HUES64 (cell line): ENCODE results near the gene RET.

ENCODE experiments used
- H3K27ac ChIP-seq: 2 replicates; pipeline ENCODE4 v1.7.0; 2013; ENCODE audit warnings: low read depth, low read length, inconsistent platforms
- H3K27me3 ChIP-seq: 2 replicates; pipeline ENCODE4 v1.6.1; 2013; ENCODE audit warnings: mild to moderate bottlenecking, low read length; ENCODE audit not compliant: insufficient read depth
- H3K36me3 ChIP-seq: 2 replicates; pipeline ENCODE4 v1.6.1; 2013; ENCODE audit warnings: mild to moderate bottlenecking, low read length; ENCODE audit not compliant: insufficient read depth
- H3K4me1 ChIP-seq: 2 replicates; pipeline ENCODE4 v1.6.1; 2013; ENCODE audit warnings: mild to moderate bottlenecking, low read length, moderate library complexity; ENCODE audit not compliant: insufficient read depth
- H3K4me3 ChIP-seq: 2 replicates; pipeline ENCODE4 v1.5.1; 2013; ENCODE audit warnings: mild to moderate bottlenecking, low read length, moderate library complexity
- H3K9ac ChIP-seq: 2 replicates; pipeline ENCODE4 v1.6.1; 2013; ENCODE audit warnings: mild to moderate bottlenecking, low read depth, low read length
- H3K9me3 ChIP-seq: 2 replicates; pipeline ENCODE4 v1.6.1; 2013; ENCODE audit warnings: low read depth, low read length; ENCODE audit not compliant: insufficient read depth
- WGBS: fragments of 150-250, 120-280 bp; methylation state at CpG from one replicate; pipeline ENCODE4 v1.1.7; 2013; ENCODE audit warnings: missing lambda C conversion rate; 5-methylcytosine and 5-hydroxymethylcytosine counted together

The RET gene

GRCh38 chr10:43114088-43114742, 37.3 kb downstream of the RET start:
- 92% methylated on average over 24 of the region's 24 CpGs for WGBS
- Histone ChIP-seq H3K27ac (no peak overlapping the region), H3K4me3 (no peak overlapping the region), H3K9me3 (no peaks in the 10 kb centered on the region), H3K36me3 (no peaks in the 10 kb centered on the region), H3K4me1 (no peaks in the 10 kb centered on the region), H3K9ac (no peak overlapping the region), H3K27me3 (no peaks in the 10 kb centered on the region)

- H3K27ac ChIP-seq, result no peak overlapping the region
- 88% methylated on average over 17 of the region's 17 CpGs for WGBS
- H3K9ac ChIP-seq, result no peak overlapping the region
- H3K4me3 ChIP-seq, result no peak overlapping the region
- H3K36me3 ChIP-seq, result no peaks in the 10 kb centered on the region
- H3K27me3 ChIP-seq, result no peaks in the 10 kb centered on the region
- no peaks in the 10 kb centered on the region for H3K9me3 ChIP-seq
- no peaks in the 10 kb centered on the region for H3K4me1 ChIP-seq
Measured at GRCh38 chr10:43114743-43115611, 38.1 kb downstream of the RET start.

DNA sequence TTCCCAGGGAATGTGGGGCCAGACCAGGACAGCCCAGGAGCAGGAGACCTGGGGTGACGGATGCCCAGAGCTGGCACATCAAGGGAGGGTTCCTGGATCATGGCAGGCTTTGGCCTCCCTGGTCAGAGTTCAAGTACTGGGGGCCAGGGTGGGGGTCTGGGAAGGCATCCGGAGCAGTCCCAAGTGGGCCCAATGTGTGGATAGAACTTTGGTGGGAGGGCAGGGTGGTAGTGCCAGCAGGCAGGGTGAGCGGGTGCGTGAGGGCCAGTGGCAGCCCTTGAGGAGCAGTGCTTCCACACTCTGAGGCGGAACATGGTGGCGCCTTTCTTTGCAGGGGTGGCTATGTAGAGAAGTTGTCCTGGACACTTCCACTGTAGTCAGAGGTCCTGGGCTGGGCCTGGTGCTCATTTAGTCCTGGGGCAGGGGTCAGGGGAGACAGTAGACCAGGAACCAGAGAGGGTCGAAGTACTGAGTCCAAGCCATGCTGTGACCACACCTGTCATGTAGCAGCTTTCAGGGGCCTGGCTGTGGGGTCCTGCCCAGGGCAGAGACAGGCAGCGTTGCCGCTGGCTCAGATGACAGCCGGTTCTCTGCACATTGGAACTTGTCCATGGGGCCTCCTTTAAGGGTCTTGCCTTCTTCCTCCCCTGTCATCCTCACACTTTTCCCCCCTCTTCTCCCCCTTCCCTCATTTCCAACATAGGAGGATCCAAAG, 39.2 kb downstream of the RET start:
- H3K9ac ChIP-seq, result no peak overlapping the region
- no peak overlapping the region for H3K27ac ChIP-seq
- WGBS, result 93% methylated on average over 10 of the region's 10 CpGs
- no peaks in the 10 kb centered on the region for H3K4me1 ChIP-seq
- no peaks in the 10 kb centered on the region for H3K9me3 ChIP-seq
- no peaks in the 10 kb centered on the region for H3K27me3 ChIP-seq
- no peaks in the 10 kb centered on the region for H3K36me3 ChIP-seq
- no peak overlapping the region for H3K4me3 ChIP-seq

GRCh38 chr10:43116596-43116995, 39.7 kb downstream of the RET start:
- Histone ChIP-seq H3K4me1 (no peaks in the 10 kb centered on the region), H3K36me3 (no peaks in the 10 kb centered on the region), H3K4me3 (no peak overlapping the region), H3K9ac (no peak overlapping the region), H3K27me3 (no peaks in the 10 kb centered on the region), H3K27ac (no peak overlapping the region), H3K9me3 (no peaks in the 10 kb centered on the region)
- WGBS, result 95% methylated on average over 10 of the region's 10 CpGs

GRCh38 chr10:43117031-43117776, 40.3 kb downstream of the RET start:
- no peak overlapping the region for H3K9ac ChIP-seq
- no peaks in the 10 kb centered on the region for H3K9me3 ChIP-seq
- no peak overlapping the region for H3K27ac ChIP-seq
- no peak overlapping the region for H3K4me3 ChIP-seq
- H3K36me3 ChIP-seq, result no peaks in the 10 kb centered on the region
- WGBS, result 82% methylated on average over 9 of the region's 9 CpGs
- no peaks in the 10 kb centered on the region for H3K4me1 ChIP-seq
- no peaks in the 10 kb centered on the region for H3K27me3 ChIP-seq

- Histone ChIP-seq H3K27ac (no peak overlapping the region), H3K27me3 (no peaks in the 10 kb centered on the region), H3K4me1 (no peaks in the 10 kb centered on the region), H3K9ac (no peak overlapping the region), H3K4me3 (no peak overlapping the region), H3K9me3 (no peaks in the 10 kb centered on the region), H3K36me3 (no peaks in the 10 kb centered on the region)
- WGBS, result 93% methylated on average over 18 of the region's 18 CpGs
Measured at GRCh38 chr10:43117777-43118583, 41.1 kb downstream of the RET start.

GRCh38 chr10:43118631-43119415, 42.0 kb downstream of the RET start:
- H3K27me3 ChIP-seq, result no peaks in the 10 kb centered on the region
- no peaks in the 10 kb centered on the region for H3K36me3 ChIP-seq
- no peaks in the 10 kb centered on the region for H3K9me3 ChIP-seq
- H3K9ac ChIP-seq, result no peak overlapping the region
- no peak overlapping the region for H3K27ac ChIP-seq
- H3K4me1 ChIP-seq, result no peaks in the 10 kb centered on the region
- no peak overlapping the region for H3K4me3 ChIP-seq
- 87% methylated on average over 19 of the region's 19 CpGs for WGBS

DNA sequence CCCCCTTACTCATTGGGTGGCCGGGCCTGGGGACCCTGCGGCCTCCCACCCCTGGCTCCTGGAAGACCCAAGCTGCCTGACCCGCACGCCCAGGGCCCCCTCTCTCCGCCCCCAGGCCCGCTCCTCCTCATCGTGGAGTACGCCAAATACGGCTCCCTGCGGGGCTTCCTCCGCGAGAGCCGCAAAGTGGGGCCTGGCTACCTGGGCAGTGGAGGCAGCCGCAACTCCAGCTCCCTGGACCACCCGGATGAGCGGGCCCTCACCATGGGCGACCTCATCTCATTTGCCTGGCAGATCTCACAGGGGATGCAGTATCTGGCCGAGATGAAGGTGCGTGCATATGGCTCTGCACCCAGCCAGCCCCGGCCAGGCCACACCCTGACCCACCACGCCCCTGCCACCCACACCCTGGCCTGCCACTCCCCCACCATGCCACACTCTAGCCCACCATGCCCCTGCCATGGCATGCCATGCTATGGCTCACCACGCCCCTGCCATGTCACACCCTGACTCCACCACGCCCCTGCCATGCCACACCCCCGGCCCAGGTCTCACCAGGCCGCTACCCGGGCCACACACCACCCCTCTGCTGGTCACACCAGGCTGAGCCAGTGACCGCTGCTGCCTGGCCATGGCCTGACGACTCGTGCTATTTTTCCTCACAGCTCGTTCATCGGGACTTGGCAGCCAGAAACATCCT, 42.7 kb downstream of the RET start:
- Histone ChIP-seq H3K9me3 (no peaks in the 10 kb centered on the region), H3K27ac (no peak overlapping the region), H3K4me1 (no peaks in the 10 kb centered on the region), H3K27me3 (no peaks in the 10 kb centered on the region), H3K9ac (no peak overlapping the region), H3K36me3 (no peaks in the 10 kb centered on the region), H3K4me3 (no peak overlapping the region)
- 92% methylated on average over 31 of the region's 31 CpGs for WGBS

DNA sequence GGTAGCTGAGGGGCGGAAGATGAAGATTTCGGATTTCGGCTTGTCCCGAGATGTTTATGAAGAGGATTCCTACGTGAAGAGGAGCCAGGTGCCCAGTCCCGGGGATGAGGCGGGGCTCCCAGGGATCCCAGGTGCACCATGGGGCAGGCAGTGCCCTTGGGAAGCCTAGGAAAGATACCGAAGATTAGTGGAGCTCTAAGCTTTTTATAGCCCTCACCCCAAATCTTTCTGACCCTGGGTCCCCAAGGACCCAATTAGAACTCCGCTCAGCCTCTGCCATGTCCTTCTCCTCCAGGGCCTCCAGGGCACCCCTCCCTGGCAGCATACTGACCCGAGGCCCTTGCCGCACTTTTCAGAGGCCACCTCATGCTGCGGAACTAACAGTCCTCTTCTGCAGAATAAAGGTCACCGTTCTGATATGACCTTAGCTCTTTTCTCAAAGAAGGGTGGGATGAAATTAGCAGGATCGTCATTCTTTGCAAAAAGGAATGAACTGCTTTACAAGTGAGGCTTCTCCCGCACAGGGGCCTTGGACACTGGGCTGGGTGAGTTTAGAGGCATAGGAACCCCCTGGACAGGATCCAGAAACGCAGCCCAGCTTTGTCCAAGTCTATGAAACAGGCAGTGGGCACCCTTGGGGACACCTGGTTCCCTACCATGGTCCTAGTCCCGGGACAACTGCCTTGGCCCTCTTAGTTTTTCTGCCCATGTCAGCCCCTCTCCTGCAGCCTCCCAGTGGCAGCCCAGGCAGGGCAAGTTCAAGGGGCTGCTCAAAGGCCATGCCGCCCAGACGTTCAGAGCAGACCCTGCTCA, 43.5 kb downstream of the RET start:
- Histone ChIP-seq H3K27ac (no peak overlapping the region), H3K9ac (no peak overlapping the region), H3K4me1 (no peaks in the 10 kb centered on the region), H3K9me3 (no peaks in the 10 kb centered on the region), H3K36me3 (no peaks in the 10 kb centered on the region), H3K27me3 (no peaks in the 10 kb centered on the region), H3K4me3 (no peak overlapping the region)
- WGBS, result 91% methylated on average over 19 of the region's 19 CpGs
